SK-N-SH (cell line): ENCODE data around the gene USP6. TPM values are rescaled to one million over a fixed set of nuclear protein-coding genes. Genes with fewer than 3 reads are reported as not detected.

Experiments used
- CTCF ChIA-PET: fragments of 300-600, 350-600 bp; formaldehyde crosslinking; extraction: SDS; loops from one replicate; lab custom pipeline; 2021; lab: Yijun Ruan, JAX
- POLR2A ChIA-PET: fragments of 350-600 bp; sonication (Branson Sonifier 250); formaldehyde crosslinking; extraction: SDS; loops from one replicate; lab custom pipeline; 2020; ENCODE audit warnings: antibody characterized with exemption, inconsistent platforms; lab: Yijun Ruan, JAX
- DNase-seq: peaks from one replicate; pipeline ENCODE4 v3.0.0; 2012
- H2AFZ ChIP-seq: fragments of 200-600 bp; sonication (generic); 2 replicates; pipeline ENCODE4 v1.8.1; 2016; ENCODE audit warnings: antibody characterized with exemption, mild to moderate bottlenecking, low read depth
- H3F3A ChIP-seq: fragments of 200-600 bp; sonication (generic); replicated peaks from 2 replicates; pipeline ENCODE3; 2016; ENCODE audit warnings: antibody characterized with exemption, mild to moderate bottlenecking; ENCODE audit not compliant: insufficient read depth
- H3K27ac ChIP-seq, 2 experiments: fragments of 200-500 bp in 1 of 2; fragments of 200-600 bp in 1 of 2; sonication (Bioruptor generic) in 1 of 2; sonication (generic), shearing (Covaris generic) in 1 of 2; 2 replicates each; pipeline versions ENCODE4 v1.5.1 to v1.6.1; 2014 to 2016; ENCODE audit warnings: low read depth in 2 of 2, inconsistent platforms in 1 of 2, low read length in 1 of 2, mild to moderate bottlenecking in 1 of 2, mixed read lengths in 1 of 2
- H3K27me3 ChIP-seq: fragments of 200-600 bp; sonication (generic), shearing (Covaris generic); 2 replicates; pipeline ENCODE4 v1.6.1; 2016; ENCODE audit warnings: mixed run types; ENCODE audit not compliant: insufficient read depth
- H3K36me3 ChIP-seq, 2 experiments: fragments of 200-500 bp in 1 of 2; fragments of 200-600 bp in 1 of 2; sonication (Bioruptor generic) in 1 of 2; sonication (generic) in 1 of 2; replicated peaks in 1 of 2; 2 replicates each; pipeline versions ENCODE3 to v1.5.1; 2014 to 2016; ENCODE audit warnings: low read length in 1 of 2, mild to moderate bottlenecking in 1 of 2; ENCODE audit not compliant: insufficient read depth in 2 of 2, control insufficient read depth in 1 of 2
- H3K4me1 ChIP-seq, 2 experiments: fragments of 200-500 bp in 1 of 2; fragments of 200-600 bp in 1 of 2; sonication (Bioruptor generic) in 1 of 2; sonication (generic), shearing (Covaris generic) in 1 of 2; 2 replicates each; pipeline versions ENCODE4 v1.5.1 to v1.6.1; 2014 to 2016; ENCODE audit warnings: low read depth in 1 of 2, low read length in 1 of 2, mixed run types in 1 of 2; ENCODE audit not compliant: insufficient read depth in 2 of 2, control insufficient read depth in 1 of 2
- H3K4me2 ChIP-seq: fragments of 200-600 bp; sonication (generic), shearing (Covaris generic); 2 replicates; pipeline ENCODE4 v1.6.1; 2017; ENCODE audit warnings: mixed run types
- H3K4me3 ChIP-seq, 2 experiments: fragments of 200-500 bp in 1 of 2; fragments of 200-600 bp in 1 of 2; sonication (Bioruptor generic) in 1 of 2; sonication (generic), shearing (Covaris generic) in 1 of 2; 2 replicates each; pipeline versions ENCODE4 v1.5.1 to v1.8.1; 2014 to 2016; ENCODE audit warnings: low read depth in 2 of 2, inconsistent platforms in 1 of 2, low read length in 1 of 2, mild to moderate bottlenecking in 1 of 2, mixed read lengths in 1 of 2, moderate library complexity in 1 of 2
- H3K79me2 ChIP-seq: fragments of 200-600 bp; sonication (generic); 2 replicates; pipeline ENCODE4 v1.8.1; 2017; ENCODE audit warnings: mild to moderate bottlenecking; ENCODE audit not compliant: insufficient read depth
- H3K9ac ChIP-seq: fragments of 200-600 bp; sonication (generic); 2 replicates; pipeline ENCODE4 v1.6.1; 2017; ENCODE audit warnings: mixed run types
- H3K9me2 ChIP-seq: fragments of 200-600 bp; sonication (generic); 2 replicates; pipeline ENCODE4 v1.6.1; 2017; ENCODE audit warnings: mixed run types
- H3K9me3 ChIP-seq: fragments of 200-600 bp; sonication (generic); 2 replicates; pipeline ENCODE4 v1.6.1; 2017; ENCODE audit warnings: mixed run types, mild to moderate bottlenecking, moderate library complexity
- H4K20me1 ChIP-seq: fragments of 200-600 bp; sonication (generic); 2 replicates; pipeline ENCODE4 v1.6.1; 2017; ENCODE audit warnings: mild to moderate bottlenecking, mixed run types; ENCODE audit not compliant: insufficient read depth
- CHD2 ChIP-seq: fragments of 150-350 bp; IDR thresholded peaks from 2 replicates; pipeline ENCODE4 v1.6.1; 2018; ENCODE audit warnings: low read length; ENCODE audit not compliant: partially characterized antibody
- ELF1 ChIP-seq: IDR thresholded peaks from 2 replicates; pipeline ENCODE4 v1.4.0; 2012
- EP300 ChIP-seq, 2 experiments: IDR thresholded peaks; 2 replicates each; pipeline versions ENCODE4 v1.4.0 to v1.6.1; 2012; ENCODE audit warnings: borderline replicate concordance in 1 of 2, low read depth in 1 of 2, low read length in 1 of 2
- EZH2phosphoT487 ChIP-seq: fragments of 200-600 bp; sonication (generic); IDR thresholded peaks from 2 replicates; pipeline ENCODE4 v1.6.1; 2017; ENCODE audit warnings: low read depth, mixed run types, mild to moderate bottlenecking, antibody characterized with exemption, moderate library complexity, borderline replicate concordance
- FOXJ3 ChIP-seq: sonication (generic); formaldehyde crosslinking; IDR thresholded peaks from 2 replicates; pipeline ENCODE4 v1.5.1; 2020; ENCODE audit warnings: mild to moderate bottlenecking, missing genetic modification reagents
- FOXM1 ChIP-seq: IDR thresholded peaks from 2 replicates; pipeline ENCODE4 v1.4.0; 2012; ENCODE audit warnings: low read depth, mild to moderate bottlenecking
- GABPA ChIP-seq: IDR thresholded peaks from 2 replicates; pipeline ENCODE4 v1.4.0; 2012; ENCODE audit warnings: low read depth, mild to moderate bottlenecking
- GATA2 ChIP-seq: sonication (generic); formaldehyde crosslinking; IDR thresholded peaks from 2 replicates; pipeline ENCODE4 v1.5.0; 2020; ENCODE audit warnings: mild to moderate bottlenecking, missing genetic modification reagents
- IRF3 ChIP-seq: fragments of 150-350 bp; IDR thresholded peaks from 2 replicates; pipeline ENCODE4 v1.6.1; 2016; ENCODE audit warnings: mild to moderate bottlenecking, low read depth, low read length
- MAX ChIP-seq: IDR thresholded peaks from 2 replicates; pipeline ENCODE4 v1.4.0; 2012; ENCODE audit warnings: low read depth
- MXI1 ChIP-seq: IDR thresholded peaks from 2 replicates; pipeline ENCODE4 v1.6.1; 2012; ENCODE audit warnings: mild to moderate bottlenecking, low read depth, low read length, improper control_type of control experiment
- NFIC ChIP-seq: IDR thresholded peaks from 2 replicates; pipeline ENCODE4 v1.4.0; 2012; ENCODE audit warnings: borderline replicate concordance
- NRF1 ChIP-seq: IDR thresholded peaks from 2 replicates; pipeline ENCODE4 v1.6.1; 2012; ENCODE audit warnings: low read depth, mild to moderate bottlenecking, low read length
- POLR2AphosphoS5 ChIP-seq: IDR thresholded peaks from 2 replicates; pipeline ENCODE4 v1.6.1; 2012; ENCODE audit warnings: low read depth, low read length
- RAD21 ChIP-seq: IDR thresholded peaks from 2 replicates; pipeline ENCODE4 v1.6.1; 2012; ENCODE audit warnings: mild to moderate bottlenecking, low read length
- RCOR1 ChIP-seq: fragments of 150-350 bp; IDR thresholded peaks from 2 replicates; pipeline ENCODE4 v1.6.1; 2017; ENCODE audit warnings: antibody characterized with exemption, low read length
- RFX5 ChIP-seq: IDR thresholded peaks from 2 replicates; pipeline ENCODE4 v1.6.1; 2012; ENCODE audit warnings: mild to moderate bottlenecking, improper control_type of control experiment, low read length
- RXRA ChIP-seq: IDR thresholded peaks from 2 replicates; pipeline ENCODE4 v1.4.0; 2012; ENCODE audit warnings: low read depth, mild to moderate bottlenecking, borderline replicate concordance
- SIN3A ChIP-seq: IDR thresholded peaks from 2 replicates; pipeline ENCODE4 v1.6.1; 2012; ENCODE audit warnings: low read depth, mild to moderate bottlenecking, low read length, moderate library complexity, borderline replicate concordance
- SMC3 ChIP-seq: IDR thresholded peaks from 2 replicates; pipeline ENCODE4 v1.6.1; 2012; ENCODE audit warnings: low read depth, low read length, improper control_type of control experiment
- TAF1 ChIP-seq: IDR thresholded peaks from 2 replicates; pipeline ENCODE4 v1.6.1; 2012; ENCODE audit warnings: low read depth, mild to moderate bottlenecking, low read length, moderate library complexity, borderline replicate concordance
- TEAD4 ChIP-seq: IDR thresholded peaks from 2 replicates; pipeline ENCODE4 v1.4.0; 2012; ENCODE audit warnings: mild to moderate bottlenecking, borderline replicate concordance; ENCODE audit not compliant: insufficient read depth
- USF1 ChIP-seq: IDR thresholded peaks from 2 replicates; pipeline ENCODE4 v1.4.0; 2012; ENCODE audit warnings: low read depth, borderline replicate concordance
- WGBS: methylation state at CpG from one replicate; pipeline ENCODE4 v1.1.6; 2017; ENCODE audit warnings: low lambda C conversion rate; 5-methylcytosine and 5-hydroxymethylcytosine counted together
- polyA plus RNA-seq, 3 experiments: library from polyadenylated mRNA; depleted of rRNA; stranded (reverse); fragments of >200 nt; gene quantifications; 2 replicates each; pipeline ENCODE4 v1.2.3, GENCODE V29; 2012

USP6 gene
- polyA plus RNA-seq, 1 of the 3 experiments (the other 2 are of a cell fraction) = not detected

DNA sequence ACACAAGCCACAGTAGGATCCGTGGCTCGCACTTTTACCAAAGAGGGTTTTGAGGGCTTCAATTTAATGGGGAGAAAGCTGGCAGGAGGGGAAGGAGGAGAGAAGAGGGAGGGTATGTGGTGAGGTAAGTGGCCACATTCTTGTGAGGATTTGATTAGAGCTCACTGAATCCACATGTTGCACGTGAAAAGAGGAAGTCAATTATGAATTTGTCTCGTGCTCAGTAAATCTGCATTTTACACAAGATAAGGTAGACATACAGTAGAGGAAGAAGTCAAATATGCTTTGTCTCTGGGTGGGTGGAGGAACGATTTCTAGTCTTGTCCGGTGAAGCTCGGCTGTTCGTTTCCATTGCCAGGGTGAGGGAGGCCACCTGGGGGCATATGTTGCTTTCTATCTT lies 5.0 kb upstream of the USP6 start:
- H3K4me2 ChIP-seq = peak overlapping the region; percentile 92
- peaks cover 7% of the 10 kb centered on the region; the same call in 1 of the 2 replicates for H3K9me2 ChIP-seq
- H3K9me3 ChIP-seq = peaks cover 8% of the 10 kb centered on the region; the same call in 1 of the 2 replicates
- no peak overlapping the region for H3K9ac ChIP-seq
- H2AFZ ChIP-seq = 0 out of 2 replicates have a peak overlapping the region, but pooled peaks have one; percentile 99
- TF ChIP-seq IRF3 = no peak
- no peak for TF ChIP-seq FOXJ3 (CRISPR knock-in tag)
- no peak for TF ChIP-seq FOXM1
- TF ChIP-seq RCOR1 = no peak
- no peak for TF ChIP-seq MAX
- no peak for TF ChIP-seq CHD2
- TF ChIP-seq TEAD4 = no peak
- no peak for TF ChIP-seq SIN3A
- no peak for TF ChIP-seq GABPA
- TF ChIP-seq NFIC = no peak
- no peak for TF ChIP-seq MXI1
- no peak for TF ChIP-seq NRF1
- no peak for TF ChIP-seq EZH2phosphoT487
- TF ChIP-seq RFX5 = no peak
- no peak for TF ChIP-seq GATA2 (CRISPR knock-in tag)
- peaks cover 27 to 28% of the 10 kb centered on the region in 2 experiments for H3K36me3 ChIP-seq
- no peaks in the 10 kb centered on the region for H4K20me1 ChIP-seq
- H3K79me2 ChIP-seq = no peaks in the 10 kb centered on the region
- H3F3A ChIP-seq = peaks cover 7% of the 10 kb centered on the region
- H3K27me3 ChIP-seq = no peaks in the 10 kb centered on the region; the same call in 1 of the 2 replicates
- no peak overlapping the region; a peak in 1 of 4 replicates for H3K27ac ChIP-seq
- DNase-seq = no peak
- 72% methylated on average over 8 of the region's 8 CpGs for WGBS
- peak overlapping the region; percentile 81 to 84 for H3K4me3 ChIP-seq
- CTCF ChIA-PET = interaction anchor here (1.2 to 1.9 kb wide), 2 partner anchors 48 to 202 kb away, joined by 3 to 5 read pairs; no protein-coding TSS in a partner anchor
- H3K4me1 ChIP-seq = peaks cover 0 to 7% of the 10 kb centered on the region in 2 experiments; a peak in 2 of 4 replicates
- POLR2A ChIA-PET = interaction anchor here (1.0 to 1.7 kb wide), 2 partner anchors 10 to 13 kb away, joined by 3 to 5 read pairs; no protein-coding TSS in a partner anchor

DNA sequence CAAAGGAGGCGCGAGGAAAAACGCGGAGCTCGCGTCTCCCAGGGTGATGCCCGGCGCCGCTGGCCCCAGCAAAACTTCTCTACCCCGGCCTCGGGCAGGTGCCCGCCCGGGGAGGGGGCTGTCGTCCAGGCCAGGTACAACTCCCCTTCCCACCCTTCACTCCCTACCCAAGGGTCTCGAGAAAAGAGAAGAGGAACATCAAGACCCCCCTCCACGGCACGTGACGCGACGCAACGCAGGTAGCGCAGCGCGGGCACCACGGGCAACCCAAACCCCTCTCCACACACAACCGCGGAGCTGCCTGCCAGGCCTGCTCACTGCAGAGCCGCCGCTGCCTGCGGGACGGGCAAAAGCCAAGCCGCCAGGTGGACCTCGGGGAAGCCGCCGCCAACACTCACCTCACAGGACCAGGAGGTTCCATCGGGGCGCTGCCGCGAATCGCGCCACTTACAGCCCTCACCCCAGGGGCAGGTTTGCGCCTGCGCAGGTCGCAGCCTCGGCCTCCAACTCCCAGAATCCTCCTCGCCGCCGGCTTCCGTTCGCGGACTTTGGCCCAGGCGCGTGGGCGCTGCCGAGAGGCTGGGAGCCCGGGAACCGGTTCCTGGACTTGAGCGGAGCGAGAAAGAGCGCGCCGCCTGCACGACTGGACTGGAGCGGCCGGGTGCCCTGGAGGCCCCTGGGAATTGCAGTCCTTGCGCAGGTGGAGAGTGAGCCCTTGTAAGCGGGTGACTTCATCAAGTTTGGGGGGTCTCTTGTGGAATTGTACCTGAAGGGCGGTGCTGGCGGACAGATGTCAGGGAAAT lies 4.2 kb upstream of the USP6 start, which contains the start of gene ZNF232:
Gene ZNF232, minus strand, starts transcription at position 477 of the 803 bp plus-strand sequence. Its CDS starts 56 bp downstream, at position 421.
- DNase-seq = peak; percentile 98
- ChIA-PET CTCF (interaction anchor here (1.2 to 1.9 kb wide), 2 partner anchors 49 to 203 kb away, joined by 3 to 5 read pairs; no protein-coding TSS in a partner anchor), POLR2A (interaction anchor here (0.6 to 1.0 kb wide), 4 partner anchors 12 to 269 kb away, joined by 3 to 6 read pairs (median 3); partner anchors contain the start of genes ZFP3 and ZNF594)
- peak within 1 kb of the TSS; percentile 62 for H3K9ac ChIP-seq
- H3K4me1 ChIP-seq = peaks cover 0 to 7% of the 10 kb centered on the region in 2 experiments; a peak in 2 of 4 replicates
- 6% methylated on average over 24 of the region's 69 CpGs for WGBS
- H3K4me2 ChIP-seq = peak within 1 kb of the TSS; percentile 92
- H3F3A ChIP-seq = peaks cover 7% of the 10 kb centered on the region
- H2AFZ ChIP-seq = peak within 1 kb of the TSS; percentile 99
- no peaks in the 10 kb centered on the region for H3K79me2 ChIP-seq
- H3K4me3 ChIP-seq = peak within 1 kb of the TSS; percentile 81 to 84
- H3K9me2 ChIP-seq = peaks cover 7% of the 10 kb centered on the region; the same call in 1 of the 2 replicates
- no peaks in the 10 kb centered on the region for H4K20me1 ChIP-seq
- peaks cover 19 to 20% of the 10 kb centered on the region in 2 experiments for H3K36me3 ChIP-seq
- 0 out of 2 replicates have a peak, but pooled peaks cover 8% of the 10 kb centered on the region for H3K9me3 ChIP-seq
- H3K27ac ChIP-seq = peak within 1 kb of the TSS; percentile 40 to 81; a peak in 3 of 4 replicates
- peaks cover 4% of the 10 kb centered on the region; the same call in 1 of the 2 replicates for H3K27me3 ChIP-seq
- TF ChIP-seq POLR2AphosphoS5 (peak; percentile 71; the same call in 1 of the 2 replicates), TAF1 (peak; percentile 57), NRF1 (peak; percentile 81), RAD21 (no peak), RCOR1 (no peak), TEAD4 (no peak), ELF1 (peak; percentile 58), RXRA (no peak), SMC3 (no peak), GATA2 (CRISPR knock-in tag) (no peak), MAX (peak; percentile 96), GABPA (peak; percentile 72), CHD2 (peak; percentile 77), USF1 (peak; percentile 79), SIN3A (0 out of 2 replicates have a peak, but pooled peaks have one; percentile 34), EP300 (IDR thresholded peaks at IDR 0.05; ENCODE audit: borderline replicate concordance in 1 of 2, low read depth in 1 of 2, low read length in 1 of 2) (no peak), MXI1 (peak; percentile 85), FOXJ3 (CRISPR knock-in tag) (no peak)
